ENCODE data around the gene DDX39A. TPM values are rescaled to one million over a fixed set of nuclear protein-coding genes. Genes with fewer than 3 reads are reported as not detected.

The DDX39A gene
- polyA plus RNA-seq, 1 experiment, result 64.0 TPM

DNA sequence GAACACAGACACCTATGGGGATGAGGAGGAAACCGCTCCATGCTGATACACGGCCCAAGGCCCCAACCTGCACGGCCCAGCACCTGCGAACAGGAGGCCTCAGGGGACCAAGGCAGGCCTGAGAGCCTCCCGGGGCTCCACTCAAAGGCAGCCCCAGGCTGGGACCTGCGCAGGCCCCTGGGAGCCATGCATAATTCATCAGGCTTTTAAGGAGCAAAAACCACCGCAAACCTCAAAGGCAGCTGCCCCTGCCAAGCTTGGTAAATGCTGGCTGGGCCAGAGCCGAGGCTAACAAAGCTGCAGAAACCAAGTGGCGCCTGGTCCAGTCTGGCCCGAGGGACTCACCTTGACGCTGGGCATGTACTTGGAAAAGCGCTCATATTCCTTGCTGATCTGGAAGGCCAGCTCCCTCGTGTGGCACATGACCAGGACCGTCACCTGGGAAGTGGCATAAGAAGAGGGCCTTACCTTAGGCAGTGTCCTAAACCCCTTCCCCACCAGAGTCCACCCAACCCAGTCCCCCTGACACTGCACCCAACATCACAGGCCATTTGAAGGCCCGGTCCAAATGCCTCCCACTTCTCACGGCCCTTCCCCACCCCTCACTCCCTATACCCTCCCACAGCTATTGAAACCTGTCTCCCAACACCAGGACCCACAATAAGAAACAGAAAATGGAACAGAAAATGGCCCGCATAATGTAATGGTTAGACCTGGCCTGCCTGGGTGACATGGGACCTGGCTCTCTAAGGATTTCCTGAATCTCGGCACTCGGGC is 7.8 kb downstream of the DDX39A start:
- DNase-seq (ENCODE audit: low read depth), result no peak
- ChIA-PET CTCF (no interaction called here), POLR2A (no interaction called here)
- H3K27me3 ChIP-seq (ENCODE audit: control insufficient read depth, insufficient read depth, low read length), result no peaks in the 10 kb centered on the region
- TF ChIP-seq, protein P1, sequence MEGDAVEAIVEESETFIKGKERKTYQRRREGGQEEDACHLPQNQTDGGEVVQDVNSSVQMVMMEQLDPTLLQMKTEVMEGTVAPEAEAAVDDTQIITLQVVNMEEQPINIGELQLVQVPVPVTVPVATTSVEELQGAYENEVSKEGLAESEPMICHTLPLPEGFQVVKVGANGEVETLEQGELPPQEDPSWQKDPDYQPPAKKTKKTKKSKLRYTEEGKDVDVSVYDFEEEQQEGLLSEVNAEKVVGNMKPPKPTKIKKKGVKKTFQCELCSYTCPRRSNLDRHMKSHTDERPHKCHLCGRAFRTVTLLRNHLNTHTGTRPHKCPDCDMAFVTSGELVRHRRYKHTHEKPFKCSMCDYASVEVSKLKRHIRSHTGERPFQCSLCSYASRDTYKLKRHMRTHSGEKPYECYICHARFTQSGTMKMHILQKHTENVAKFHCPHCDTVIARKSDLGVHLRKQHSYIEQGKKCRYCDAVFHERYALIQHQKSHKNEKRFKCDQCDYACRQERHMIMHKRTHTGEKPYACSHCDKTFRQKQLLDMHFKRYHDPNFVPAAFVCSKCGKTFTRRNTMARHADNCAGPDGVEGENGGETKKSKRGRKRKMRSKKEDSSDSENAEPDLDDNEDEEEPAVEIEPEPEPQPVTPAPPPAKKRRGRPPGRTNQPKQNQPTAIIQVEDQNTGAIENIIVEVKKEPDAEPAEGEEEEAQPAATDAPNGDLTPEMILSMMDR (IDR thresholded peaks at IDR 0.05; ENCODE audit: insufficient read depth, low read depth, low read length), result no peak
- no peak overlapping the region for H3K4me3 ChIP-seq (ENCODE audit: low read depth, low read length)
- H3K36me3 ChIP-seq (ENCODE audit: control insufficient read depth, insufficient read depth, low read length), result peaks cover 46% of the 10 kb centered on the region

DNA sequence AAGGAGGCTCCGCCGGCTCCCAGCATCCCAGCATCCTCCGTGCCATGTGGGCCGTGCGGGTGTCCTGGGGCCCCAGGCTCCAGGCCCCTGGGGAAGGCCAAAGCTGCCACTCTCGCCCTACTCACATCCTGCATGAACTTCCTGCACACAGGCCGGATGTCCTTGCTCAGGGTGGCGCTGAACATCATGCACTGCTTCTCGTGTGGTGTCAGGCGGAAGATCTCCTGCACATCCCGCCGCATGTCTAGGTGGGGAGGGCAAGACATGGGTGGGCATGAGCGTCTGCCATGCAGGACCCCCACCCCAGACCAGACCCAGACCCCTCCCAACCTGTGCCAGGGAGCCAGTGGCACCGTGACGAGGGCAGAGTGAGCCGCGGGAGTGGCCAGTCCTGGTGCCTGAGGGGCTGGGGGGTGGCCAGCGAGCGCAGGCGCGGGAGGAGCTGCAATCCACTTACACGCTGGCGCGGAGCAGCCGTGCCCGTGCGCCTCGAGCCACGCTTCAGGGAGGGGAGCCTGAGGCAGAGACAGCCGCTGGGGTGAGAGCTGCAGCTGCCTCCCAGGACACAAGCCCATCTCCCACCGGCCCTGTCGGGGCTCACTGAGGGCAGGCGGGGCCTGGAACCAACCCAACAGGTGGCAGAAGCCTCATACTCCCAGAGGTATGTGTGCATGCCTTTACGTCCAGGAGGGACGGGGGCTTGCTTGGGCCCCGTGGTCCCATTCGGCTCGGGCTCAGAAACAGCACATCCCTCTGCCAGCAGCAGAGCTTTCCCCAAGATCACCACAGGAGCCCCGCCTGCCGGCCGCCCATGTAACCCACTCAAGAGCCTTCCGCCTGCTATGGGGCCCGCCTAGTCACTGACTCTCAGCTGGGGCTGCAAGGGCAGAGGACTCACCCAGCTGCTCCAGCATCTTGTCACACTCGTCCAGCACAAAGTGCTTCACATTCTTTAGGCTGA is 8.8 kb downstream of the DDX39A start:
- CTCF ChIA-PET, result interaction anchor here (0.9 kb wide), 1 partner anchor 193 kb away, joined by 3 read pairs; no protein-coding TSS in a partner anchor
- Histone ChIP-seq H3K27me3 (ENCODE audit: control insufficient read depth, insufficient read depth, low read length) (no peaks in the 10 kb centered on the region), H3K36me3 (ENCODE audit: control insufficient read depth, insufficient read depth, low read length) (peaks cover 48% of the 10 kb centered on the region), H3K4me3 (ENCODE audit: low read depth, low read length) (no peak overlapping the region)
- DNase-seq (ENCODE audit: low read depth), result no peak
- POLR2A ChIA-PET, result no interaction called here
- TF ChIP-seq, protein P1 (IDR thresholded peaks at IDR 0.05; ENCODE audit: insufficient read depth, low read depth, low read length), result no peak

DNA sequence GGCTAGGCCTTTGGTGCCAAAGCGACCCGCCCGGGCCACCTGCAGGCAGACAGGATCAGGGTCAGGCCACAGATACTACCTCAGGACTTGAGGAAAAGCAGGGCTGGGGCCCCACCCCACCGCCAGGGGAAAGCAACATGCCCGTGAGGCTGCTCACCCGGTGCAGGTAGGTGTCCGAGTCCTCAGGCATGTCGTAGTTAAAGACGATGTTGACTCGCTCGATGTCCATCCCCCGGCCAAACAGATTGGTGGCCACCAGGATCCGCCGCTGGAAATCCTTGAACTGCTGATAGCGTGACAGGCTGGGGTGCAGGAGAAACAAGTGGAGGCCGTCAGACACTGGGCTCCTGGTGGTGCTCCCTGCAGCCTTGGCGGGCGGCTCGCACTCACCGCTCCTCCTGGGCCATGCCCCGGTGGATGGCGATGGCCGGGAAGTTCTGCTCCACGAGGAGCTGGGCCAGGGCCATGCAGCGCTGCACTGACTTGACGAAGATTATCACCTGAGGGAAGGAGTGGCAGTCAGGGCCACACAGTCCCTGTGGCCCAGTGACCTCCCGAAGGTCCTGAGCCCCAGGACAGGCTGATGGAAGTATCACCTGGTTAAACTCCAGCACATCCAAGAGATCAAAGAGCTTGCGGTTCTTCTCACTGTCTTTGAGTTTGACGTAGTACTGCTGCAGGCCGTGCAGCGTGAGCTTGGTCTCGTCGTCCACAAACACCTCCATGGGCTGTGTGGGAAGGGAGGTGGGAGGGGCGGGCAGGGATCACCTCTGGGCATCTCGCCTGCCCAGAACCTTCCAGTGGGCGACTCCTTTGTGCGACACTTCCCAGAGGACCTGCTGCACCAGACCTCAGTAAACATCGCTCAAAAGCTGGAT is 9.8 kb downstream of the DDX39A start:
- TF ChIP-seq, protein P1 (IDR thresholded peaks at IDR 0.05; ENCODE audit: insufficient read depth, low read depth, low read length), result no peak
- POLR2A ChIA-PET, result interaction anchor here (0.7 kb wide), 1 partner anchor 87 kb away, joined by 7 read pairs; no protein-coding TSS in a partner anchor
- CTCF ChIA-PET, result interaction anchor here (0.5 to 0.9 kb wide), 2 partner anchors 49 to 192 kb away, joined by 3 to 4 read pairs; no protein-coding TSS in a partner anchor
- no peak overlapping the region for H3K4me3 ChIP-seq (ENCODE audit: low read depth, low read length)
- H3K27me3 ChIP-seq (ENCODE audit: control insufficient read depth, insufficient read depth, low read length), result no peaks in the 10 kb centered on the region
- peaks cover 51% of the 10 kb centered on the region for H3K36me3 ChIP-seq (ENCODE audit: control insufficient read depth, insufficient read depth, low read length)
- DNase-seq (ENCODE audit: low read depth), result no peak

DNA sequence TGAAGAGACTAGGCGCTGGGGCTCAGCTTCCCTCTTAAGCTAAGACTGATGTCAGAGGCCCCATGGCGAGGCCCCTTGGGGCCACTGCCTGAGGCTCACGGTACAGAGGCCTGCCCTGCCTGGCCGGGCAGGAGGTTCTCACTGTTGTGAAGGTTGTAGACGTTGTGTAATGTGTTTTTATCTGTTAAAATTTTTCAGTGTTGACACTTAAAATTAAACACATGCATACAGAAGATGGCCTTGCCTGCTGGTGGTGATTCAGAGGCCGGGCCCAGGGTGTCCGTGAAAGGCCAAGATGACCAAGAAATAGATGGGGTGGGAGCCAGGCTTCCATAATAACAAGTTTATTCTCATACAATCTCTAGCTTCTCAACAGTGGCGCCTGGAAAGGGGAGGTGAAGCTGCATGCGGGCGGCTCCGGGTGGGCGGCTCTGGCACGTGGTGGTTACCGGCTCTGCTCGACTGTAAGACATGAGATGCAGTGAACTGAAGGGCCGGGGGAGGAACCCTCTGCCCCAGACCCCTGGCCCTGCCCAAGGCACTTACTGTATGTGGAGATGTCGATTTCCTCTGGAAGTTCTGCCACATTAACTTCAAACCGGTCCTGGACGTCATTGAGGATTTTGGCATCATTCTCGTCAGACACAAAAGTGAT is 10.5 kb downstream of the DDX39A start:
- Histone ChIP-seq H3K36me3 (ENCODE audit: control insufficient read depth, insufficient read depth, low read length) (peaks cover 54% of the 10 kb centered on the region), H3K4me3 (ENCODE audit: low read depth, low read length) (no peak overlapping the region), H3K27me3 (ENCODE audit: control insufficient read depth, insufficient read depth, low read length) (no peaks in the 10 kb centered on the region)
- no peak for DNase-seq (ENCODE audit: low read depth)
- ChIA-PET POLR2A (no interaction called here), CTCF (interaction anchor here (0.5 to 1.0 kb wide), 2 partner anchors 10 to 48 kb away, joined by 3 to 4 read pairs; partner anchors contain the start of gene DDX39A)
- TF ChIP-seq, protein P1 (IDR thresholded peaks at IDR 0.05; ENCODE audit: insufficient read depth, low read depth, low read length), result no peak

All from BJ (cell line).